HG02678 (cell line): Measurements from ENCODE around the gene FBL.
"Not testable (repeated sequence)": the region's sequence is repeated elsewhere in the genome, so short reads cannot be mapped to it uniquely, and the experiment has no call there.

Experiments used
- ATAC-seq: cut with Tn5 transposase; IDR thresholded peaks from one replicate; pipeline ENCODE4 v1.9.1; 2021; ENCODE audit warnings: mild to moderate bottlenecking, moderate library complexity; ENCODE audit not compliant: unreplicated experiment

FBL gene

GRCh38 chr19:39877488-39877887, 31.3 kb upstream of the FBL start:
- not testable (repeated sequence) for ATAC-seq

GRCh38 chr19:39876486-39876885, 30.3 kb upstream of the FBL start:
- ATAC-seq = not testable (repeated sequence)

GRCh38 chr19:39875401-39875864, 29.3 kb upstream of the FBL start:
- not testable (repeated sequence) for ATAC-seq

- no peak for ATAC-seq
These were observed 28.2 kb upstream of the FBL start for GRCh38 chr19:39874404-39874803.

- no peak for ATAC-seq
These were observed 27.2 kb upstream of the FBL start for GRCh38 chr19:39873385-39873784.

GRCh38 chr19:39871886-39872866, 26.0 kb upstream of the FBL start:
- no peak for ATAC-seq

- no peak for ATAC-seq
These were observed 25.2 kb upstream of the FBL start for GRCh38 chr19:39871362-39871761.

GRCh38 chr19:39870171-39870971, 24.2 kb upstream of the FBL start:
- ATAC-seq = no peak

- ATAC-seq = no peak
These were observed 21.8 kb upstream of the FBL start for GRCh38 chr19:39867952-39868351.

GRCh38 chr19:39867133-39867532, 21.0 kb upstream of the FBL start:
- no peak for ATAC-seq

- no peak for ATAC-seq
These were observed 19.8 kb upstream of the FBL start for GRCh38 chr19:39865953-39866352.

GRCh38 chr19:39865186-39865585, 19.0 kb upstream of the FBL start:
- ATAC-seq = no peak

GRCh38 chr19:39864118-39864517, 17.9 kb upstream of the FBL start:
- no peak for ATAC-seq

GRCh38 chr19:39858541-39858940, 12.4 kb upstream of the FBL start:
- ATAC-seq = no peak

- ATAC-seq = no peak
These were observed 6.7 kb upstream of the FBL start for GRCh38 chr19:39852882-39853281.

GRCh38 chr19:39850892-39851291, 4.7 kb upstream of the FBL start:
- ATAC-seq = no peak

- ATAC-seq = no peak
These were observed 2.2 kb upstream of the FBL start for GRCh38 chr19:39848392-39848791.

GRCh38 chr19:39847525-39847924, 1.3 kb upstream of the FBL start:
- no peak for ATAC-seq

- ATAC-seq = no peak
These were observed 703 bp upstream of the FBL start for GRCh38 chr19:39846678-39847486.

- no peak for ATAC-seq
These were observed 621 bp downstream of the FBL start for GRCh38 chr19:39845584-39845932.

GRCh38 chr19:39845172-39845571, 1.0 kb downstream of the FBL start:
- ATAC-seq = no peak
